NCI-H2081 (cell line): ENCODE results near the gene CYP2A6.
"Not testable (repeated sequence)": the region's sequence is repeated elsewhere in the genome, so short reads cannot be mapped to it uniquely, and the experiment has no call there.

Experiments
- DNase-seq, 2 experiments: peaks; one replicate each; lab custom pipeline; 2025; lab: John Stamatoyannopoulos, UW

The CYP2A6 gene

GRCh38 chr19:40818480-40819399, 31.5 kb downstream of the CYP2A6 start:
- peak; percentile 19 to 41 for DNase-seq

- DNase-seq: no peak
Observed at GRCh38 chr19:40815223-40815622, 35.0 kb downstream of the CYP2A6 start.

- DNase-seq: no peak
Observed at GRCh38 chr19:40813182-40813581, 37.1 kb downstream of the CYP2A6 start.

GRCh38 chr19:40812571-40812970, 37.7 kb downstream of the CYP2A6 start:
- DNase-seq: not testable (repeated sequence)

- no peak for DNase-seq
Observed at GRCh38 chr19:40811478-40812341, 38.5 kb downstream of the CYP2A6 start.

- DNase-seq: peak; percentile 37 to 49
Observed at GRCh38 chr19:40810649-40811408, 39.4 kb downstream of the CYP2A6 start.

GRCh38 chr19:40810160-40810559, 40.1 kb downstream of the CYP2A6 start:
- no peak for DNase-seq

GRCh38 chr19:40809358-40810086, 40.7 kb downstream of the CYP2A6 start:
- DNase-seq: no peak

GRCh38 chr19:40808497-40808896, 41.8 kb downstream of the CYP2A6 start:
- no peak for DNase-seq

GRCh38 chr19:40808021-40808325, 42.3 kb downstream of the CYP2A6 start:
- no peak for DNase-seq

- DNase-seq: no peak
Observed at GRCh38 chr19:40807147-40808020, 42.9 kb downstream of the CYP2A6 start.

- peak; percentile 27 to 31 for DNase-seq
Observed at GRCh38 chr19:40806423-40807146, 43.7 kb downstream of the CYP2A6 start.

- DNase-seq: no peak
Observed at GRCh38 chr19:40805258-40805868, 44.9 kb downstream of the CYP2A6 start.

GRCh38 chr19:40804783-40805242, 45.4 kb downstream of the CYP2A6 start:
- DNase-seq: no peak

GRCh38 chr19:40803857-40804782, 46.1 kb downstream of the CYP2A6 start:
- no peak for DNase-seq

GRCh38 chr19:40803170-40803856, 46.9 kb downstream of the CYP2A6 start:
- no peak for DNase-seq
